ENCODE measurements around the gene CDC42. TPM values are rescaled to one million over a fixed set of nuclear protein-coding genes. Genes with fewer than 3 reads are reported as not detected.
A peak's percentile ranks its signal among the peaks of the same experiment; 100 is the strongest.

The CDC42 gene
- total and polyA plus RNA-seq, 10 of the 15 experiments (the other 5 are each of a cell fraction or from before 2014, with no cell fraction given), result 184 to 479 (median 326) TPM

DNA sequence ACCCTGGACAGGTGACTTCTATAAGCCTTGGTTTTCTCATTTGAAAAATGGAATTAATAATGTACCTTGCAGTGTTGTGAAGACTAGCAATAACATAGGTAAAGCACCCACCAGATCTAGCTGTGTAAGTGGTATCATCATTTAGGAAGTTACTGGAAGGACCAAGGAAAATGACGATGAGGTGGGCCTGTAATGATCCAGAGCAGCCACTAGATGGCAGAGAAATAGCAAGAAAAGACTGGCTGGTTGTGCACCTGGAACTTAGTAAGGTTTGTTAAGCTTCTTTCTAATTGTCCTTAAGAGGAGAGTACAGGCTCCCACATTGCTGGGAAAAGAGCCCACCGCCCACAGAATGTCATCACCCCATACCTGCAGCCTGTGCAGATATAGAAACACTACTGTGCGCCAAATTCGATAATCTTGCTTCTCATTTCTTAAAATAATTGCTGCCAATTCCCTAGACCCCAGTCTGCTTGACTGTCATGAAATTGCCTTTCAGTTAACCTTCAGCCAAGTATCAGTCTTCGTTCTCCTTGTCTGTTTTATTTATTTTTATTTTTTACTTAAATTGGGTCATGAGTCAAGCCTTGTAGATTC lies 53.2 kb downstream of the CDC42 start:
- ChIA-PET RAD21 (ENCODE audit: unreplicated experiment) (interaction anchor here (0.6 to 2.0 kb wide), 5 partner anchors 25 to 310 kb away, joined by 3 to 12 read pairs (median 4); no protein-coding TSS in a partner anchor), CTCF (interaction anchor here (0.6 to 2.0 kb wide), 18 partner anchors 8 to 1326 kb away, joined by 3 to 15 read pairs (median 4); no protein-coding TSS in a partner anchor), POLR2A (no interaction called here), SMC1A (ENCODE audit: uncharacterized antibody, unreplicated experiment) (interaction anchor here (0.7 to 1.9 kb wide), 9 partner anchors 9 to 536 kb away, joined by 3 to 8 read pairs (median 4); no protein-coding TSS in a partner anchor)
- peak; percentile 82 for ATAC-seq
- 66% methylated on average over 5 of the region's 5 CpGs for WGBS (ENCODE audit: insufficient coverage, insufficient replicate concordance, low lambda C conversion rate, missing lambda C conversion rate)
- Histone ChIP-seq H3K27me3 (replicated peaks in 1 of 2; ENCODE audit: control insufficient read depth in 2 of 2, insufficient read depth in 2 of 2, low read length in 1 of 2) (no peaks in the 10 kb centered on the region), H3K4me2 (ENCODE audit: control insufficient read depth, insufficient read depth) (no peak overlapping the region), H3K36me3 (ENCODE audit: control insufficient read depth in 2 of 2, insufficient read depth in 2 of 2, low read length in 1 of 2) (peaks cover 3 to 7% of the 10 kb centered on the region in 2 experiments; a peak in 3 of 4 replicates), H3K9ac (ENCODE audit: control insufficient read depth, insufficient read depth, low read length) (no peak overlapping the region), H3K4me3 (no peak overlapping the region), H4K20me1 (ENCODE audit: control insufficient read depth, insufficient read depth) (peaks cover 6% of the 10 kb centered on the region; the same call in 1 of the 2 replicates), H2AFZ (ENCODE audit: control insufficient read depth, low read depth, low read length) (no peak overlapping the region), H3K9me3 (replicated peaks; ENCODE audit: control insufficient read depth, insufficient read depth, low read length) (no peaks in the 10 kb centered on the region), H3K27ac (ENCODE audit: control insufficient read depth, insufficient read depth) (no peak overlapping the region), H3K4me1 (ENCODE audit: control insufficient read depth, insufficient read depth, low read length) (peaks cover 22% of the 10 kb centered on the region), H3K79me2 (ENCODE audit: control insufficient read depth, insufficient read depth, low read length) (peaks cover 16% of the 10 kb centered on the region)
- in situ Hi-C loops (cut with MboI) (no loop called here), intact Hi-C loops (cut with micrococcal nuclease; ENCODE audit: unreplicated experiment) (loop anchor here (1.0 kb wide), 1 partner anchor 311 kb away; no protein-coding TSS in a partner anchor)
- BruUV-seq (replicated peaks), result no TSS peak
- peak; percentile 75 for TF ChIP-seq RAD21 (IDR thresholded peaks at IDR 0.05; ENCODE audit: insufficient read depth, low read depth, low read length)
- TF ChIP-seq SMC3 (IDR thresholded peaks at IDR 0.05; ENCODE audit: borderline replicate concordance, low read length), result peak; percentile 58; the same call in 1 of the 2 replicates
- TF ChIP-seq CEBPB (IDR thresholded peaks at IDR 0.05; ENCODE audit: borderline replicate concordance in 1 of 2, low read depth in 2 of 2, low read length in 2 of 2), result no peak
- no peak for TF ChIP-seq BACH1 (IDR thresholded peaks at IDR 0.05; ENCODE audit: borderline replicate concordance)
- TF ChIP-seq CREB1 (IDR thresholded peaks at IDR 0.05; ENCODE audit: low read depth), result no peak
- TF ChIP-seq NFYB (IDR thresholded peaks at IDR 0.05; ENCODE audit: insufficient read depth, low read depth, low read length), result no peak
- TF ChIP-seq, protein P1, sequence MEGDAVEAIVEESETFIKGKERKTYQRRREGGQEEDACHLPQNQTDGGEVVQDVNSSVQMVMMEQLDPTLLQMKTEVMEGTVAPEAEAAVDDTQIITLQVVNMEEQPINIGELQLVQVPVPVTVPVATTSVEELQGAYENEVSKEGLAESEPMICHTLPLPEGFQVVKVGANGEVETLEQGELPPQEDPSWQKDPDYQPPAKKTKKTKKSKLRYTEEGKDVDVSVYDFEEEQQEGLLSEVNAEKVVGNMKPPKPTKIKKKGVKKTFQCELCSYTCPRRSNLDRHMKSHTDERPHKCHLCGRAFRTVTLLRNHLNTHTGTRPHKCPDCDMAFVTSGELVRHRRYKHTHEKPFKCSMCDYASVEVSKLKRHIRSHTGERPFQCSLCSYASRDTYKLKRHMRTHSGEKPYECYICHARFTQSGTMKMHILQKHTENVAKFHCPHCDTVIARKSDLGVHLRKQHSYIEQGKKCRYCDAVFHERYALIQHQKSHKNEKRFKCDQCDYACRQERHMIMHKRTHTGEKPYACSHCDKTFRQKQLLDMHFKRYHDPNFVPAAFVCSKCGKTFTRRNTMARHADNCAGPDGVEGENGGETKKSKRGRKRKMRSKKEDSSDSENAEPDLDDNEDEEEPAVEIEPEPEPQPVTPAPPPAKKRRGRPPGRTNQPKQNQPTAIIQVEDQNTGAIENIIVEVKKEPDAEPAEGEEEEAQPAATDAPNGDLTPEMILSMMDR (IDR thresholded peaks at IDR 0.05 in 2 of 3, conservative IDR thresholded peaks at IDR 0.05 in 1 of 3; ENCODE audit: control insufficient read depth in 2 of 3, extremely low read depth in 1 of 3, insufficient read depth in 1 of 3, low read depth in 3 of 3, low read length in 3 of 3), result peak; percentile 78 to 87 (median 79)
- FAIRE-seq, result peak; percentile 78
- no peak for DNase-seq (ENCODE audit: low read depth, low spot score)

Data from GM12878 (cell line).